Adrenal gland (tissue), 5 donors: ENCODE measurements around the gene LRRC66.

ENCODE experiments used
- POLR2A ChIP-seq, 2 donors: fragments of 450-650 bp; IDR thresholded peaks; one replicate each; pipeline ENCODE4 v1.6.1; 2017; ENCODE audit warnings: antibody characterized with exemption in 2 of 2, mild to moderate bottlenecking in 2 of 2, moderate library complexity in 1 of 2
- TF ChIP-seq, protein P1 (sequence below), 6 experiments: fragments of 450-650 bp in 4 of 6; fragments of 200-600 bp in 2 of 6; sonication (generic) in 1 of 6; IDR thresholded peaks; 1 replicate in 5 of 6; 2 replicates in 1 of 6; pipeline versions ENCODE4 v1.5.1 to v1.8.0; 2016 to 2021; ENCODE audit warnings: antibody characterized with exemption in 6 of 6, mild to moderate bottlenecking in 2 of 6, moderate library complexity in 1 of 6
- donor health status: DM: no; HTN: no; CAD: no.

DNA sequence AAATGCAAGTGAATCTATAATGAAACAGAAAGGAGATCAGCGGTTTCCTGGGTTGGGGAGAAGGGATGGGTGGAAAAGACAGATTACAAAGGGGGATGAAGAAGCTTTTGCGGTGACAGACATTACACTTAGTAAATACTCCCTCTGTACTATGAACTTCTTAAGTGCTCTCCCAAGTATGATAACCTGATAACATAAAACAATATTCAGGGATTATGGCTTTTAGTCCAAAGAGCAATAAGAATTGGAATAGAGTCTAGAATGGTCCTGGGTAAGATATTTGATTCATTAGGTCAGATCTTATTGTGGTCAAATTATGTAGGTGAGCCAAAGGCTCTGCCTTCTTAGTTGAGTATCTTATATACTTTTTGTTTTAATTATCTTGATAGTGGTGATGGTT is 9.2 kb downstream of the LRRC66 start:
- TF ChIP-seq POLR2A (IDR thresholded peaks at IDR 0.05), result no peak
- TF ChIP-seq, protein P1, sequence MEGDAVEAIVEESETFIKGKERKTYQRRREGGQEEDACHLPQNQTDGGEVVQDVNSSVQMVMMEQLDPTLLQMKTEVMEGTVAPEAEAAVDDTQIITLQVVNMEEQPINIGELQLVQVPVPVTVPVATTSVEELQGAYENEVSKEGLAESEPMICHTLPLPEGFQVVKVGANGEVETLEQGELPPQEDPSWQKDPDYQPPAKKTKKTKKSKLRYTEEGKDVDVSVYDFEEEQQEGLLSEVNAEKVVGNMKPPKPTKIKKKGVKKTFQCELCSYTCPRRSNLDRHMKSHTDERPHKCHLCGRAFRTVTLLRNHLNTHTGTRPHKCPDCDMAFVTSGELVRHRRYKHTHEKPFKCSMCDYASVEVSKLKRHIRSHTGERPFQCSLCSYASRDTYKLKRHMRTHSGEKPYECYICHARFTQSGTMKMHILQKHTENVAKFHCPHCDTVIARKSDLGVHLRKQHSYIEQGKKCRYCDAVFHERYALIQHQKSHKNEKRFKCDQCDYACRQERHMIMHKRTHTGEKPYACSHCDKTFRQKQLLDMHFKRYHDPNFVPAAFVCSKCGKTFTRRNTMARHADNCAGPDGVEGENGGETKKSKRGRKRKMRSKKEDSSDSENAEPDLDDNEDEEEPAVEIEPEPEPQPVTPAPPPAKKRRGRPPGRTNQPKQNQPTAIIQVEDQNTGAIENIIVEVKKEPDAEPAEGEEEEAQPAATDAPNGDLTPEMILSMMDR (IDR thresholded peaks at IDR 0.05), result no peak
